SK-N-SH (cell line): ENCODE measurements around the gene LUC7L2.
"Not testable (repeated sequence)": the region's sequence is repeated elsewhere in the genome, so short reads cannot be mapped to it uniquely, and the experiment has no call there.

Experiments
- CTCF ChIP-seq: fragments of 200-600 bp; sonication (generic); IDR thresholded peaks from 2 replicates; pipeline ENCODE4 v1.6.1; 2017; ENCODE audit warnings: antibody characterized with exemption, mild to moderate bottlenecking, moderate library complexity
- EP300 ChIP-seq, 2 experiments: IDR thresholded peaks; 2 replicates each; pipeline versions ENCODE4 v1.4.0 to v1.6.1; 2012; ENCODE audit warnings: borderline replicate concordance in 1 of 2, low read depth in 1 of 2, low read length in 1 of 2
- EZH2phosphoT487 ChIP-seq: fragments of 200-600 bp; sonication (generic); IDR thresholded peaks from 2 replicates; pipeline ENCODE4 v1.6.1; 2017; ENCODE audit warnings: low read depth, mixed run types, mild to moderate bottlenecking, antibody characterized with exemption, moderate library complexity, borderline replicate concordance
- JUND ChIP-seq: IDR thresholded peaks from 2 replicates; pipeline ENCODE4 v1.4.0; 2012
- MAX ChIP-seq: IDR thresholded peaks from 2 replicates; pipeline ENCODE4 v1.4.0; 2012; ENCODE audit warnings: low read depth
- MEF2A ChIP-seq: IDR thresholded peaks from 2 replicates; pipeline ENCODE4 v1.4.0; 2012; ENCODE audit warnings: low read depth, borderline replicate concordance
- NFIC ChIP-seq: IDR thresholded peaks from 2 replicates; pipeline ENCODE4 v1.4.0; 2012; ENCODE audit warnings: borderline replicate concordance
- RXRA ChIP-seq: IDR thresholded peaks from 2 replicates; pipeline ENCODE4 v1.4.0; 2012; ENCODE audit warnings: low read depth, mild to moderate bottlenecking, borderline replicate concordance

GRCh38 chr7:139425701-139426100 lies 66.0 kb downstream of the LUC7L2 start:
- not testable (repeated sequence) for TF ChIP-seq JUND; EZH2phosphoT487; CTCF; NFIC; MAX; RXRA; EP300 (IDR thresholded peaks at IDR 0.05; ENCODE audit: borderline replicate concordance in 1 of 2, low read depth in 1 of 2, low read length in 1 of 2); MEF2A
